Peyer's patch (tissue), 4 donors: ENCODE measurements around the gene ELMO1. TPM values are rescaled to one million over a fixed set of nuclear protein-coding genes. Genes with fewer than 3 reads are reported as not detected.

Experiments used
- DNase-seq, 3 donors: peaks; one replicate each; pipeline ENCODE4 v3.0.0-alpha.2; 2017 to 2019
- H3K27ac ChIP-seq, 4 donors: fragments of 200-600 bp; sonication (generic); one replicate each; pipeline ENCODE4 v1.5.1; 2016 to 2019
- H3K27me3 ChIP-seq, 2 donors: fragments of 200-600 bp; sonication (generic); one replicate each; pipeline ENCODE4 v1.5.1; 2019
- H3K36me3 ChIP-seq, 3 donors: fragments of 200-600 bp; sonication (generic); one replicate each; pipeline ENCODE4 v1.5.1; 2016 to 2019
- H3K4me1 ChIP-seq, 4 donors: fragments of 200-600 bp; sonication (generic); one replicate each; pipeline ENCODE4 v1.5.1; 2016 to 2019
- H3K4me3 ChIP-seq, 4 donors: fragments of 200-600 bp; sonication (generic); 1 replicate in 3 of 4; 2 replicates in 1 of 4; pipeline ENCODE4 v1.5.1; 2016 to 2019; ENCODE audit warnings: mild to moderate bottlenecking in 1 of 4
- H3K9me3 ChIP-seq, 4 donors: fragments of 200-600 bp; sonication (generic); one replicate each; pipeline ENCODE4 v1.5.1; 2016 to 2019; ENCODE audit warnings: mild to moderate bottlenecking in 1 of 4
- POLR2A ChIP-seq, 2 donors: fragments of 450-650 bp; IDR thresholded peaks; one replicate each; pipeline ENCODE4 v1.5.1; 2017; ENCODE audit warnings: antibody characterized with exemption in 2 of 2, mild to moderate bottlenecking in 2 of 2, moderate library complexity in 2 of 2
- total RNA-seq, 4 donors: library from RNA; depleted of rRNA; stranded (reverse); fragments of >200 nt; gene quantifications; one replicate each; pipeline ENCODE4 v1.1.0, GENCODE V29; 2016
- TF ChIP-seq, protein P1 (sequence below), 6 experiments: fragments of 450-650 bp in 4 of 6; fragments of 200-600 bp in 2 of 6; sonication (generic) in 1 of 6; IDR thresholded peaks; one replicate each; pipeline ENCODE4 v1.5.1; 2017 to 2019; ENCODE audit warnings: antibody characterized with exemption in 6 of 6, mild to moderate bottlenecking in 3 of 6, moderate library complexity in 1 of 6

ELMO1 gene
- total RNA-seq, 4 donors from 2014 or later, result 43.1 to 381 (median 72.2) TPM

DNA sequence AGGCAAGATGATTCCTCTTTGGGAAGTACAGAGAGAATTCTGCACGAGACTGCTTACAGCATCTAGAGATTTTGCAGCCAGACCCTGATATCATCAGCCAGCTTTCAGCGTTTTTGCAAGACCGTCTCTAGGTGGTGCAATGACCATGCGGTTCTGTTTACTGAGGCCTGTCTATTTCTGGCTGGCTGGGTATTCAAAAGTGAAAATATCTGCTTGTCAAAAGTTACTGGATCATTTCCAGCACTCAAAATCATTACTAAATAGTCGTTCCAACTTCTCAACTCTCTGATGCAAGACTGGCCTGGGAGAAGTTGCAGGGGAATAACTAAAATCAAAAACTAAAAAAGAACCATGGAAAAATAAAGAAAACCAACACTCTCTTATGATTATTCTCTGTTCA lies 240.1 kb downstream of the ELMO1 start:
- Histone ChIP-seq H3K27me3 (no peaks in the 10 kb centered on the region), H3K4me3 (no peak overlapping the region), H3K9me3 (no peaks in the 10 kb centered on the region), H3K4me1 (peaks cover 0 to 4% (median 0%) of the 10 kb centered on the region in 4 donors), H3K27ac (peak overlapping the region in 3 of 4 donors; percentile 27 to 49 (median 31)), H3K36me3 (peaks cover 0 to 5% (median 0%) of the 10 kb centered on the region in 3 donors)
- peak in 1 of 3 donors; percentile 67 for DNase-seq
- no peak for TF ChIP-seq POLR2A (IDR thresholded peaks at IDR 0.05)
- TF ChIP-seq, protein P1, sequence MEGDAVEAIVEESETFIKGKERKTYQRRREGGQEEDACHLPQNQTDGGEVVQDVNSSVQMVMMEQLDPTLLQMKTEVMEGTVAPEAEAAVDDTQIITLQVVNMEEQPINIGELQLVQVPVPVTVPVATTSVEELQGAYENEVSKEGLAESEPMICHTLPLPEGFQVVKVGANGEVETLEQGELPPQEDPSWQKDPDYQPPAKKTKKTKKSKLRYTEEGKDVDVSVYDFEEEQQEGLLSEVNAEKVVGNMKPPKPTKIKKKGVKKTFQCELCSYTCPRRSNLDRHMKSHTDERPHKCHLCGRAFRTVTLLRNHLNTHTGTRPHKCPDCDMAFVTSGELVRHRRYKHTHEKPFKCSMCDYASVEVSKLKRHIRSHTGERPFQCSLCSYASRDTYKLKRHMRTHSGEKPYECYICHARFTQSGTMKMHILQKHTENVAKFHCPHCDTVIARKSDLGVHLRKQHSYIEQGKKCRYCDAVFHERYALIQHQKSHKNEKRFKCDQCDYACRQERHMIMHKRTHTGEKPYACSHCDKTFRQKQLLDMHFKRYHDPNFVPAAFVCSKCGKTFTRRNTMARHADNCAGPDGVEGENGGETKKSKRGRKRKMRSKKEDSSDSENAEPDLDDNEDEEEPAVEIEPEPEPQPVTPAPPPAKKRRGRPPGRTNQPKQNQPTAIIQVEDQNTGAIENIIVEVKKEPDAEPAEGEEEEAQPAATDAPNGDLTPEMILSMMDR (IDR thresholded peaks at IDR 0.05), result peak in 3 of 6 experiments; percentile 17 to 45 (median 30)

DNA sequence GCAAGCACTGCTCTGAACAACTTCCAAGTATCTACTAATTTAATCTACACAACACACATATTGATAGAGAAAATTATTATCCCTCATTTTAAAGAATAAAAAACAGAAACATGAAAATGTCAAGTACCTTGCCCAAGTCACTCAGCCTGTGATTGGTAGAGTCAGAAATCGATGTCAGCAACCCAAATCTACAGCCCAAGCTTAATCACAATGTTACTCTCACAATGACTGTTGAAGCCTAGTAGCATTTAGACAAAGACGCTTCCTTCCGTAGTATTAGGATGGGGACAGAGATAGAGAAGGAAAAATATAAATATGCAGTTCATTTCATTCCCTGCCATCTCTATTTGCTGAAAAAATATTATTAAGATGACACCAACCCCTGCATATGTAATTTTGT lies 242.5 kb downstream of the ELMO1 start:
- peaks cover 0 to 5% (median 0%) of the 10 kb centered on the region in 3 donors for H3K36me3 ChIP-seq
- peaks cover 0 to 7% (median 0%) of the 10 kb centered on the region in 4 donors for H3K4me1 ChIP-seq
- no peak for TF ChIP-seq POLR2A (IDR thresholded peaks at IDR 0.05)
- TF ChIP-seq, protein P1 (IDR thresholded peaks at IDR 0.05), result no peak
- H3K9me3 ChIP-seq, result no peaks in the 10 kb centered on the region
- H3K27ac ChIP-seq, result no peak overlapping the region
- no peak for DNase-seq
- no peak overlapping the region for H3K4me3 ChIP-seq
- no peaks in the 10 kb centered on the region for H3K27me3 ChIP-seq

DNA sequence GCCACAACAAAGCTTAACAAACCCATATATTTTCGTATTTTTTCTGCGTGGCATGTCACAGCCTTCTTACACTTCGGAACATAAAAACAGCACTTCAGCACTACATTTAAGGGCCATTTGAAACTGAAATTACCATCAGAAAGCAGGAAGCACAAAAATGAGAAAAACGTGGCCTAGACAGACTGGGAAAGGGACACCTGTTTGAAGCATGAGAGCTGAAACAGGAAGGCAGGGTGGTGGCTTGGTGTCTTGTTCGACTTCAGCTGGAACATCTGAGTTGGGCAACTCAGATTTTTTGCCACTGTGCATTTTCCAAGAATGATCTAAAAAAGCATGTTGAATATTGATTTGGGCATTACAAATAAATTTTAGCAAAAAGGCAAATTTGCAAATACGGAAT lies 243.2 kb downstream of the ELMO1 start:
- Histone ChIP-seq H3K27me3 (no peaks in the 10 kb centered on the region), H3K36me3 (peaks cover 0 to 5% (median 0%) of the 10 kb centered on the region in 3 donors), H3K4me1 (peaks cover 0 to 12% (median 0%) of the 10 kb centered on the region in 4 donors), H3K4me3 (no peak overlapping the region), H3K27ac (no peak overlapping the region), H3K9me3 (no peaks in the 10 kb centered on the region)
- TF ChIP-seq, protein P1 (IDR thresholded peaks at IDR 0.05), result no peak
- no peak for TF ChIP-seq POLR2A (IDR thresholded peaks at IDR 0.05)
- no peak for DNase-seq

DNA sequence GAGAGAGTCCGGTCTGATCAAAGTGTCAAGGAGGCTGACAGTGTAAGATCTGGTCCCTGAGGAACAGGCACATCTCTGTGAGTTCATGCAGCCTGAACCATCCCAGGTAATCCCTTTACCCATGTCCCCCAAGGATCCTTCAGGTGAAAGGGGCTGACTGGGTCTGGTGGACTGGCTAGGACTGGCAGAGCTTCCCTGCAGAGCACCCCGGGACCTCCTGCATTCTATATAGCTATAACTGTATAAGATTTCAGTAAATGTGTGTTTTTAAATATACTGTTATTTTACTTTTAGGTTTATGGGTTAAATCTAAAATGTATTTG lies 246.8 kb downstream of the ELMO1 start:
- no peak for DNase-seq
- no peak for TF ChIP-seq POLR2A (IDR thresholded peaks at IDR 0.05)
- TF ChIP-seq, protein P1 (IDR thresholded peaks at IDR 0.05), result no peak
- no peaks in the 10 kb centered on the region for H3K9me3 ChIP-seq
- no peak overlapping the region for H3K27ac ChIP-seq
- no peaks in the 10 kb centered on the region for H3K27me3 ChIP-seq
- H3K36me3 ChIP-seq, result peaks cover 0 to 6% (median 0%) of the 10 kb centered on the region in 3 donors
- no peak overlapping the region for H3K4me3 ChIP-seq
- H3K4me1 ChIP-seq, result peaks cover 0 to 8% (median 0%) of the 10 kb centered on the region in 4 donors

DNA sequence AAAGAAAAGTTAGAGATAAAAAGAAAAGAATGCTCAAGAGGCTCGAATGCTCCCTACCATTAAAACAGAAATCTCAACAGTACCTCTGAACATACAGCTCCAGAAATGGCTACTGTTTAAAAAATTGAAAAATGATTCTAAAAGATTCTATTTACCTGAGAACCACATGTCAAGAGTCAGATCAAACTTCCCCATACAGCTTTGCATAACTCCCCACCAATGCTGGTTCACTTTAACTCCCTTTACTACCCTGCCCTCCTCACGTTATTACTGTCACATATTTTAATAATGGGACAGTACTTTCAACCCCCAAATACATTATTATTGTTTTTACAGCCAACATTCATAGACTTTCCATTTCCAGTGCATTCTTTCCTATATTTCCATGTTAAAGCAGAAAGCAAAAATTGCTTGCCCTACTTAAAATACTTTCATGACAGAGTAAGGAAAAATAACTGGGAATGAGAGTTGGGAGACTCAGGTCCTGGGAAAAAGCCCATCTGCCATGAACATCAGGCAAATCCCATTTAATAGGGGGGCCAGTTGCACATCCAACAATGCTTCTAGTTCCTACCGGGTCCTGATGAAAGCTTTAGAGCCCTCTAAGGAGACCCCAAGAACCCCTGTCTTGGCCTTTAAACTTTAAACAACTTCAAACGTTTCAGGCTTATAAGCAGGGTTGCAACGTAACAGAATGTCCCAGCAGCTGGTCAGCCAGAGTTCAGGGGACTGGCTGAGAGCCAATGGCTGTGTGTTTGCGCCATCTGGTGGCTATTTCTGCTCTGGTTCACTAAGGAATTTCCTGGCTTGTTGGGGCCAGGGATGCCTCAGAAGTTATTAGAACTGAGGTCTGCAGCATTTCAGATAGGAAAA lies 247.4 kb downstream of the ELMO1 start:
- H3K27ac ChIP-seq, result peak overlapping the region in 3 of 4 donors; percentile 30 to 63 (median 33)
- no peaks in the 10 kb centered on the region for H3K9me3 ChIP-seq
- peaks cover 0 to 12% (median 0%) of the 10 kb centered on the region in 3 donors for H3K36me3 ChIP-seq
- H3K27me3 ChIP-seq, result no peaks in the 10 kb centered on the region
- TF ChIP-seq, protein P1 (IDR thresholded peaks at IDR 0.05), result peak; percentile 33 to 83 (median 79)
- TF ChIP-seq POLR2A (IDR thresholded peaks at IDR 0.05), result no peak
- DNase-seq, result peak; percentile 64 to 89 (median 71)
- peaks cover 0 to 8% (median 0%) of the 10 kb centered on the region in 4 donors for H3K4me1 ChIP-seq
- H3K4me3 ChIP-seq, result no peak overlapping the region
